AG04449 (cell line): Measurements from ENCODE around the gene PODXL2.

Experiments used
- CTCF ChIA-PET: fragments of 350-600 bp; formaldehyde crosslinking; extraction: SDS; loops from one replicate; lab custom pipeline; 2021; ENCODE audit warnings: antibody characterized with exemption; lab: Yijun Ruan, JAX
- POLR2A ChIA-PET: fragments of 400-600, 350-600 bp; formaldehyde crosslinking; extraction: SDS; loops from one replicate; lab custom pipeline; 2020; ENCODE audit warnings: antibody characterized with exemption, inconsistent platforms; lab: Yijun Ruan, JAX
- DNase-seq: peaks from one replicate; pipeline ENCODE4 v3.0.0-alpha.2; 2010; ENCODE audit warnings: low read depth, low spot score
- H3K4me3 ChIP-seq: 2 replicates; pipeline ENCODE4 v1.5.1; 2011; ENCODE audit warnings: low read depth, mild to moderate bottlenecking, control low read depth, low read length
- CTCF ChIP-seq: IDR thresholded peaks from one replicate; pipeline ENCODE4 v1.5.1; 2011; ENCODE audit warnings: mild to moderate bottlenecking, moderate library complexity, low read length, control low read depth, inconsistent platforms; ENCODE audit not compliant: insufficient read depth; ENCODE audit errors: missing control alignments

The PODXL2 gene

DNA sequence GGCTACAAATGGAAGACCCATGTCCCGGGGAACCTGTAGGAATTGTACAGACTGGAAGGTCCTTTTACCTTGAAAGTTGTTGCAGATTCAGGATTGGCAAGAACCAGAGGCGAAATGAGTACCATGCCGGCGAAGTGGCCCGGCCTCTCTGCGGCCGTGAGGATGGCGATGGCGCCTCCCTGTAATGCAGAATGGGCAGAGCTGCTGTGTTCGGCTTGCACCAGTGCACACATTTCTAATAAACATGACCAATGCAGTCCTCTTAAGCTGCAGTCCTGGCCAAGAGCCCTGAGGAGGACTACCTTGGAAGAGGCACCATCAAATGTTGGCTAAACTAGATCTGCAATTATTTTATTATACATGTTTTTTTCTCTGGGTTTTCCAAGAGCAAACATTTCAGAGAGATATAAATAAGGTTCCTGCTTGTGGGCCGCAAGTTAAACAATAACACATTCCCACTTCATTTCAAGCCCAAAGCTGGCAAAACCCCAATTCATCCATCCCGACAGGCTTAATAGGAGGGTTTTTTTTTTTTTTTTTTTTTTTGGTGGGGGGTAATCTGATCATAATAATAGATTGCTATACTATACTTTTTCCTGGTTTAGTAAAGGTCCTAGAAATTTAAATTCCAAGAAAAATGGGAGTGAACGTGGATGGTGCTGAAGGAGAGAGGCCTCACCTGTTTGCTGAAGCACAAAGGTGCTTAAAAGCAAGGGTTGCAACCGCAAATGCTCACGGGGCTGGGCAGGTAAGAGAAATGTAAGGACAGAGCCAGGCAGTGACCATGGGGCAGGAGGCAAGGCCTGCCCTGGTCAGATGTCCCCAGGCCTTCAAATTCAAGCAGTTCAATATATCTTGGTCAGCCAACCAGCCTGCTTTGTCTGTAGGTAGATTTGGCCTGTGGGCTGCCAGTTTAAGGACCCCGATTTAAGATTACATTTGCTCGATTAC lies 92.3 kb downstream of the PODXL2 start:
- DNase-seq, result no peak
- CTCF ChIA-PET, result interaction anchor here (2.9 kb wide), 1 partner anchor 26 kb away, joined by 20 read pairs; no protein-coding TSS in a partner anchor
- no peak for TF ChIP-seq CTCF

GRCh38 chr3:127722091-127722784 lies 93.3 kb downstream of the PODXL2 start:
- ChIA-PET POLR2A (no interaction called here), CTCF (interaction anchor here (2.9 kb wide), 1 partner anchor 26 kb away, joined by 20 read pairs; no protein-coding TSS in a partner anchor)
- H3K4me3 ChIP-seq, result no peak overlapping the region
- no peak for DNase-seq
- TF ChIP-seq CTCF, result no peak

More for the DNA sequence above, 92.3 kb downstream of the PODXL2 start:
- POLR2A ChIA-PET, result no interaction called here
- H3K4me3 ChIP-seq, result no peak overlapping the region
